SK-N-SH (cell line): ENCODE results near the gene WDR48. TPM values are rescaled to one million over a fixed set of nuclear protein-coding genes. Genes with fewer than 3 reads are reported as not detected.

ENCODE experiments used
- CTCF ChIA-PET: fragments of 300-600, 350-600 bp; formaldehyde crosslinking; extraction: SDS; loops from one replicate; lab custom pipeline; 2021; lab: Yijun Ruan, JAX
- POLR2A ChIA-PET: fragments of 350-600 bp; sonication (Branson Sonifier 250); formaldehyde crosslinking; extraction: SDS; loops from one replicate; lab custom pipeline; 2020; ENCODE audit warnings: antibody characterized with exemption, inconsistent platforms; lab: Yijun Ruan, JAX
- DNase-seq: peaks from one replicate; pipeline ENCODE4 v3.0.0; 2012
- H2AFZ ChIP-seq: fragments of 200-600 bp; sonication (generic); 2 replicates; pipeline ENCODE4 v1.8.1; 2016; ENCODE audit warnings: antibody characterized with exemption, mild to moderate bottlenecking, low read depth
- H3F3A ChIP-seq: fragments of 200-600 bp; sonication (generic); replicated peaks from 2 replicates; pipeline ENCODE3; 2016; ENCODE audit warnings: antibody characterized with exemption, mild to moderate bottlenecking; ENCODE audit not compliant: insufficient read depth
- H3K27ac ChIP-seq, 2 experiments: fragments of 200-500 bp in 1 of 2; fragments of 200-600 bp in 1 of 2; sonication (Bioruptor generic) in 1 of 2; sonication (generic), shearing (Covaris generic) in 1 of 2; 2 replicates each; pipeline versions ENCODE4 v1.5.1 to v1.6.1; 2014 to 2016; ENCODE audit warnings: low read depth in 2 of 2, inconsistent platforms in 1 of 2, low read length in 1 of 2, mild to moderate bottlenecking in 1 of 2, mixed read lengths in 1 of 2
- H3K27me3 ChIP-seq: fragments of 200-600 bp; sonication (generic), shearing (Covaris generic); 2 replicates; pipeline ENCODE4 v1.6.1; 2016; ENCODE audit warnings: mixed run types; ENCODE audit not compliant: insufficient read depth
- H3K36me3 ChIP-seq, 2 experiments: fragments of 200-500 bp in 1 of 2; fragments of 200-600 bp in 1 of 2; sonication (Bioruptor generic) in 1 of 2; sonication (generic) in 1 of 2; replicated peaks in 1 of 2; 2 replicates each; pipeline versions ENCODE3 to v1.5.1; 2014 to 2016; ENCODE audit warnings: low read length in 1 of 2, mild to moderate bottlenecking in 1 of 2; ENCODE audit not compliant: insufficient read depth in 2 of 2, control insufficient read depth in 1 of 2
- H3K4me1 ChIP-seq, 2 experiments: fragments of 200-500 bp in 1 of 2; fragments of 200-600 bp in 1 of 2; sonication (Bioruptor generic) in 1 of 2; sonication (generic), shearing (Covaris generic) in 1 of 2; 2 replicates each; pipeline versions ENCODE4 v1.5.1 to v1.6.1; 2014 to 2016; ENCODE audit warnings: low read depth in 1 of 2, low read length in 1 of 2, mixed run types in 1 of 2; ENCODE audit not compliant: insufficient read depth in 2 of 2, control insufficient read depth in 1 of 2
- H3K4me2 ChIP-seq: fragments of 200-600 bp; sonication (generic), shearing (Covaris generic); 2 replicates; pipeline ENCODE4 v1.6.1; 2017; ENCODE audit warnings: mixed run types
- H3K4me3 ChIP-seq, 2 experiments: fragments of 200-500 bp in 1 of 2; fragments of 200-600 bp in 1 of 2; sonication (Bioruptor generic) in 1 of 2; sonication (generic), shearing (Covaris generic) in 1 of 2; 2 replicates each; pipeline versions ENCODE4 v1.5.1 to v1.8.1; 2014 to 2016; ENCODE audit warnings: low read depth in 2 of 2, inconsistent platforms in 1 of 2, low read length in 1 of 2, mild to moderate bottlenecking in 1 of 2, mixed read lengths in 1 of 2, moderate library complexity in 1 of 2
- H3K79me2 ChIP-seq: fragments of 200-600 bp; sonication (generic); 2 replicates; pipeline ENCODE4 v1.8.1; 2017; ENCODE audit warnings: mild to moderate bottlenecking; ENCODE audit not compliant: insufficient read depth
- H3K9ac ChIP-seq: fragments of 200-600 bp; sonication (generic); 2 replicates; pipeline ENCODE4 v1.6.1; 2017; ENCODE audit warnings: mixed run types
- H3K9me2 ChIP-seq: fragments of 200-600 bp; sonication (generic); 2 replicates; pipeline ENCODE4 v1.6.1; 2017; ENCODE audit warnings: mixed run types
- H3K9me3 ChIP-seq: fragments of 200-600 bp; sonication (generic); 2 replicates; pipeline ENCODE4 v1.6.1; 2017; ENCODE audit warnings: mixed run types, mild to moderate bottlenecking, moderate library complexity
- H4K20me1 ChIP-seq: fragments of 200-600 bp; sonication (generic); 2 replicates; pipeline ENCODE4 v1.6.1; 2017; ENCODE audit warnings: mild to moderate bottlenecking, mixed run types; ENCODE audit not compliant: insufficient read depth
- ELF1 ChIP-seq: IDR thresholded peaks from 2 replicates; pipeline ENCODE4 v1.4.0; 2012
- EP300 ChIP-seq, 2 experiments: IDR thresholded peaks; 2 replicates each; pipeline versions ENCODE4 v1.4.0 to v1.6.1; 2012; ENCODE audit warnings: borderline replicate concordance in 1 of 2, low read depth in 1 of 2, low read length in 1 of 2
- EZH2phosphoT487 ChIP-seq: fragments of 200-600 bp; sonication (generic); IDR thresholded peaks from 2 replicates; pipeline ENCODE4 v1.6.1; 2017; ENCODE audit warnings: low read depth, mixed run types, mild to moderate bottlenecking, antibody characterized with exemption, moderate library complexity, borderline replicate concordance
- GATA2 ChIP-seq: sonication (generic); formaldehyde crosslinking; IDR thresholded peaks from 2 replicates; pipeline ENCODE4 v1.5.0; 2020; ENCODE audit warnings: mild to moderate bottlenecking, missing genetic modification reagents
- POLR2AphosphoS5 ChIP-seq: IDR thresholded peaks from 2 replicates; pipeline ENCODE4 v1.6.1; 2012; ENCODE audit warnings: low read depth, low read length
- RCOR1 ChIP-seq: fragments of 150-350 bp; IDR thresholded peaks from 2 replicates; pipeline ENCODE4 v1.6.1; 2017; ENCODE audit warnings: antibody characterized with exemption, low read length
- RFX5 ChIP-seq: IDR thresholded peaks from 2 replicates; pipeline ENCODE4 v1.6.1; 2012; ENCODE audit warnings: mild to moderate bottlenecking, improper control_type of control experiment, low read length
- TEAD4 ChIP-seq: IDR thresholded peaks from 2 replicates; pipeline ENCODE4 v1.4.0; 2012; ENCODE audit warnings: mild to moderate bottlenecking, borderline replicate concordance; ENCODE audit not compliant: insufficient read depth
- ZBTB33 ChIP-seq: IDR thresholded peaks from 2 replicates; pipeline ENCODE4 v1.4.0; 2012; ENCODE audit warnings: low read depth, borderline replicate concordance
- WGBS: methylation state at CpG from one replicate; pipeline ENCODE4 v1.1.6; 2017; ENCODE audit warnings: low lambda C conversion rate; 5-methylcytosine and 5-hydroxymethylcytosine counted together
- polyA plus RNA-seq, 3 experiments: library from polyadenylated mRNA; depleted of rRNA; stranded (reverse); fragments of >200 nt; gene quantifications; 2 replicates each; pipeline ENCODE4 v1.2.3, GENCODE V29; 2012
- TF ChIP-seq, protein P1 (sequence below): fragments of 200-600 bp; sonication (generic); IDR thresholded peaks from 2 replicates; pipeline ENCODE4 v1.6.1; 2017; ENCODE audit warnings: antibody characterized with exemption, mild to moderate bottlenecking, moderate library complexity
- TF ChIP-seq, protein P2 (sequence below): IDR thresholded peaks from 2 replicates; pipeline ENCODE4; 2012

Gene WDR48
- polyA plus RNA-seq, 1 of the 3 experiments (the other 2 are of a cell fraction) = 12.1 TPM

DNA sequence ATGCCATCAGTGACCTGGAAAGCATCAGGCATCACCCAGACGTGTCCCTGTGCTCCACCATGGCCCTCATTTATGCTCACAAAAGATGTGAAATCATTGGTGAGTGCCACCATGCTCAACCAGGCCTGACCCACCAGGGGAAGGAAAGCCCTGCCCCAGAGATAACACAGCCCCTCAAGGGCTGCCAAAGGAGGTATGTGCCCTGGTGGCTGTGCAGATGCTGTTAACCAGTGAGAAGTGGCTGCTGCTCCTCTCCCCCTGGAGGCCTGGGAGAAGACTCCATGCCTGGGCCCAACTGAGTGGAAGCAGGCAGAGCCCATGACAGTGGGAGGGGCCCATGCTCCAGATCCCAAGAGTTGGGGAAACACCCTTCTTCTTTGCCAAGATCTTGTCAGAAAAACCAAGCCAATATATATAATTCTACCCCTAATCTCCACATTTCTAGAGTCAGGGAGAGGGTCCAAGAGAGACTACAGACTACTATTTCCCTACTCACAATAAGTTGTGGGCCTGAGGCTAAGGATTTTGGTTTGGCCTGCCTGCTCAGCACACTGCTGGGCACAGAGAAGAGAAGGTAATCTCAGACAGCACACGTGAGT, 58.3 kb downstream of the WDR48 start (continued):
- TF ChIP-seq, protein P1, sequence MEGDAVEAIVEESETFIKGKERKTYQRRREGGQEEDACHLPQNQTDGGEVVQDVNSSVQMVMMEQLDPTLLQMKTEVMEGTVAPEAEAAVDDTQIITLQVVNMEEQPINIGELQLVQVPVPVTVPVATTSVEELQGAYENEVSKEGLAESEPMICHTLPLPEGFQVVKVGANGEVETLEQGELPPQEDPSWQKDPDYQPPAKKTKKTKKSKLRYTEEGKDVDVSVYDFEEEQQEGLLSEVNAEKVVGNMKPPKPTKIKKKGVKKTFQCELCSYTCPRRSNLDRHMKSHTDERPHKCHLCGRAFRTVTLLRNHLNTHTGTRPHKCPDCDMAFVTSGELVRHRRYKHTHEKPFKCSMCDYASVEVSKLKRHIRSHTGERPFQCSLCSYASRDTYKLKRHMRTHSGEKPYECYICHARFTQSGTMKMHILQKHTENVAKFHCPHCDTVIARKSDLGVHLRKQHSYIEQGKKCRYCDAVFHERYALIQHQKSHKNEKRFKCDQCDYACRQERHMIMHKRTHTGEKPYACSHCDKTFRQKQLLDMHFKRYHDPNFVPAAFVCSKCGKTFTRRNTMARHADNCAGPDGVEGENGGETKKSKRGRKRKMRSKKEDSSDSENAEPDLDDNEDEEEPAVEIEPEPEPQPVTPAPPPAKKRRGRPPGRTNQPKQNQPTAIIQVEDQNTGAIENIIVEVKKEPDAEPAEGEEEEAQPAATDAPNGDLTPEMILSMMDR = no peak

DNA sequence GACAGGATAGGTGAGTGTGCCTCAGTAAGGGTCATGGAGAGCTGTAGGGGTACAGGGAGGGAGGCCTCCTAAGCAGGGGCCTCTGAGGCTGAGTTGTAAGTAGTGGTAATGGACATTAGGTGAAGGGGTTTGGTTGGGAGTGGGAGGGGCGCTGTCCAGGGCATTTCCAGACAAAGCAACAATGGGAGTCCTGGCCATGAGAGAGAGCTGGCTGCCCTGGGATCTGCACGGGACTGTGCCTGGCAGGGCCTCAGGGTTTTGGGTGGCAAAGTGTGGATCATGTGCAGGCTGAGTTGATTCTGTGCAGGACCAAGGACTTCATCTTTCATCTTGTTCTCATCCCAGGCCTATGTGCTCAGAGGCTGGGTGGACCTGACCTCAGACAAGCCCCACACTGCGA, 60.3 kb downstream of the WDR48 start:
- peaks cover 0 to 8% of the 10 kb centered on the region in 2 experiments for H3K36me3 ChIP-seq
- no peak overlapping the region for H3K9ac ChIP-seq
- no peaks in the 10 kb centered on the region for H3K9me3 ChIP-seq
- ChIA-PET POLR2A (no interaction called here), CTCF (interaction anchor here (1.0 to 1.2 kb wide), 2 partner anchors 176 to 179 kb away, joined by 3 read pairs; no protein-coding TSS in a partner anchor)
- H3K9me2 ChIP-seq = no peaks in the 10 kb centered on the region
- H3K79me2 ChIP-seq = no peaks in the 10 kb centered on the region; the same call in 1 of the 2 replicates
- H3K4me1 ChIP-seq = peaks cover 0 to 3% of the 10 kb centered on the region in 2 experiments; a peak in 1 of 4 replicates
- TF ChIP-seq ZBTB33 (no peak), ELF1 (no peak), EZH2phosphoT487 (no peak), RFX5 (no peak), POLR2AphosphoS5 (no peak), TEAD4 (no peak), EP300 (IDR thresholded peaks at IDR 0.05; ENCODE audit: borderline replicate concordance in 1 of 2, low read depth in 1 of 2, low read length in 1 of 2) (no peak), GATA2 (CRISPR knock-in tag) (no peak), RCOR1 (no peak)
- TF ChIP-seq, protein P2, sequence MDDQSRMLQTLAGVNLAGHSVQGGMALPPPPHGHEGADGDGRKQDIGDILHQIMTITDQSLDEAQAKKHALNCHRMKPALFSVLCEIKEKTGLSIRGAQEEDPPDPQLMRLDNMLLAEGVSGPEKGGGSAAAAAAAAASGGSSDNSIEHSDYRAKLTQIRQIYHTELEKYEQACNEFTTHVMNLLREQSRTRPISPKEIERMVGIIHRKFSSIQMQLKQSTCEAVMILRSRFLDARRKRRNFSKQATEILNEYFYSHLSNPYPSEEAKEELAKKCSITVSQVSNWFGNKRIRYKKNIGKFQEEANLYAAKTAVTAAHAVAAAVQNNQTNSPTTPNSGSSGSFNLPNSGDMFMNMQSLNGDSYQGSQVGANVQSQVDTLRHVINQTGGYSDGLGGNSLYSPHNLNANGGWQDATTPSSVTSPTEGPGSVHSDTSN = no peak
- H3K27ac ChIP-seq = no peak overlapping the region
- no peaks in the 10 kb centered on the region for H3F3A ChIP-seq
- H3K27me3 ChIP-seq = no peaks in the 10 kb centered on the region
- 85% methylated on average over 2 of the region's 3 CpGs for WGBS
- H3K4me2 ChIP-seq = no peak overlapping the region
- H2AFZ ChIP-seq = no peak overlapping the region
- H3K4me3 ChIP-seq = no peak overlapping the region
- DNase-seq = no peak
- H4K20me1 ChIP-seq = no peaks in the 10 kb centered on the region
